Measurements from ENCODE around the gene IMPDH1. TPM values are rescaled to one million over a fixed set of nuclear protein-coding genes. Genes with fewer than 3 reads are reported as not detected.

The IMPDH1 gene
- total RNA-seq, 3 donors from 2014 or later (not counting 1 experiment from before 2014, with no cell fraction given), result 77.8 to 94.1 (median 89.6) TPM

- H3K36me3 Mint-ChIP-seq, result no peaks in the 10 kb centered on the region
- Histone ChIP-seq H3K9me3 (ENCODE audit: control insufficient read depth, insufficient read depth, low read length) (no peaks in the 10 kb centered on the region), H3K36me3 (ENCODE audit: control insufficient read depth, insufficient read depth, low read length) (no peaks in the 10 kb centered on the region), H3K27me3 (ENCODE audit: control insufficient read depth, insufficient read depth, low read length) (no peaks in the 10 kb centered on the region), H3K4me1 (ENCODE audit: control insufficient read depth, insufficient read depth, low read length) (peaks cover 36% of the 10 kb centered on the region), H3K27ac (ENCODE audit: low read length) (peak overlapping the region; percentile 87), H3K4me3 (ENCODE audit: low read length) (no peak overlapping the region)
- H3K4me3 Mint-ChIP-seq, result peak overlapping the region; percentile 2
- intact Hi-C loops (cut with micrococcal nuclease), result no loop called here
- H3K9me3 Mint-ChIP-seq, result no peaks in the 10 kb centered on the region
- no CpG with 5 or more reads among the region's 1 CpG for WGBS (ENCODE audit: insufficient coverage)
- H3K27ac Mint-ChIP-seq, result peak overlapping the region; percentile 80 to 90
- ATAC-seq (no peak), DNase-seq (no peak)
- peaks cover 0 to 3% of the 10 kb centered on the region in 2 donors for H3K27me3 Mint-ChIP-seq (ENCODE audit: low read depth in 2 of 2)
- H3K4me1 Mint-ChIP-seq, result peaks cover 31 to 45% of the 10 kb centered on the region in 2 donors
- TF ChIP-seq CTCF (IDR thresholded peaks at IDR 0.05), result no peak
Measured at GRCh38 chr7:128422037-128422436, 12.3 kb upstream of the IMPDH1 start.

GRCh38 chr7:128421384-128421783 lies 11.6 kb upstream of the IMPDH1 start:
- Histone ChIP-seq H3K27me3 (ENCODE audit: control insufficient read depth, insufficient read depth, low read length) (no peaks in the 10 kb centered on the region), H3K36me3 (ENCODE audit: control insufficient read depth, insufficient read depth, low read length) (no peaks in the 10 kb centered on the region), H3K27ac (ENCODE audit: low read length) (peak overlapping the region; percentile 31), H3K4me1 (ENCODE audit: control insufficient read depth, insufficient read depth, low read length) (peaks cover 36% of the 10 kb centered on the region), H3K4me3 (ENCODE audit: low read length) (no peak overlapping the region), H3K9me3 (ENCODE audit: control insufficient read depth, insufficient read depth, low read length) (no peaks in the 10 kb centered on the region)
- ATAC-seq (no peak), DNase-seq (no peak)
- 50% methylated on average over 1 of the region's 1 CpG for WGBS (ENCODE audit: insufficient coverage)
- intact Hi-C loops (cut with micrococcal nuclease), result no loop called here
- H3K27ac Mint-ChIP-seq, result peak overlapping the region in 1 of 2 donors; percentile 90
- TF ChIP-seq CTCF (IDR thresholded peaks at IDR 0.05), result no peak
- H3K4me3 Mint-ChIP-seq, result no peak overlapping the region
- no peaks in the 10 kb centered on the region for H3K9me3 Mint-ChIP-seq
- H3K4me1 Mint-ChIP-seq, result peaks cover 31 to 45% of the 10 kb centered on the region in 2 donors
- peaks cover 0 to 3% of the 10 kb centered on the region in 2 donors for H3K27me3 Mint-ChIP-seq (ENCODE audit: low read depth in 2 of 2)
- no peaks in the 10 kb centered on the region for H3K36me3 Mint-ChIP-seq

GRCh38 chr7:128420773-128421172 lies 11.0 kb upstream of the IMPDH1 start:
- intact Hi-C loops (cut with micrococcal nuclease), result no loop called here
- no peak for TF ChIP-seq CTCF (IDR thresholded peaks at IDR 0.05)
- Histone ChIP-seq H3K27ac (ENCODE audit: low read length) (peak overlapping the region; percentile 31), H3K4me1 (ENCODE audit: control insufficient read depth, insufficient read depth, low read length) (peaks cover 36% of the 10 kb centered on the region), H3K36me3 (ENCODE audit: control insufficient read depth, insufficient read depth, low read length) (no peaks in the 10 kb centered on the region), H3K4me3 (ENCODE audit: low read length) (no peak overlapping the region), H3K9me3 (ENCODE audit: control insufficient read depth, insufficient read depth, low read length) (no peaks in the 10 kb centered on the region), H3K27me3 (ENCODE audit: control insufficient read depth, insufficient read depth, low read length) (no peaks in the 10 kb centered on the region)
- peak overlapping the region in 1 of 2 donors; percentile 90 for H3K27ac Mint-ChIP-seq
- H3K36me3 Mint-ChIP-seq, result no peaks in the 10 kb centered on the region
- H3K27me3 Mint-ChIP-seq (ENCODE audit: low read depth in 2 of 2), result peaks cover 0 to 3% of the 10 kb centered on the region in 2 donors
- peaks cover 31 to 45% of the 10 kb centered on the region in 2 donors for H3K4me1 Mint-ChIP-seq
- ATAC-seq, result no peak
- 42% methylated on average over 1 of the region's 1 CpG for WGBS (ENCODE audit: insufficient coverage)
- DNase-seq, result no peak
- H3K4me3 Mint-ChIP-seq, result peak overlapping the region; percentile 35
- no peaks in the 10 kb centered on the region for H3K9me3 Mint-ChIP-seq

GRCh38 chr7:128419257-128419656 lies 9.5 kb upstream of the IMPDH1 start:
- Histone ChIP-seq H3K4me1 (ENCODE audit: control insufficient read depth, insufficient read depth, low read length) (peaks cover 36% of the 10 kb centered on the region), H3K27me3 (ENCODE audit: control insufficient read depth, insufficient read depth, low read length) (no peaks in the 10 kb centered on the region), H3K27ac (ENCODE audit: low read length) (no peak overlapping the region), H3K9me3 (ENCODE audit: control insufficient read depth, insufficient read depth, low read length) (no peaks in the 10 kb centered on the region), H3K36me3 (ENCODE audit: control insufficient read depth, insufficient read depth, low read length) (no peaks in the 10 kb centered on the region), H3K4me3 (ENCODE audit: low read length) (no peak overlapping the region)
- Mint-ChIP-seq H3K9me3 (no peaks in the 10 kb centered on the region), H3K36me3 (no peaks in the 10 kb centered on the region), H3K27me3 (ENCODE audit: low read depth in 2 of 2) (peaks cover 0 to 3% of the 10 kb centered on the region in 2 donors), H3K4me3 (no peak overlapping the region), H3K4me1 (peaks cover 31 to 45% of the 10 kb centered on the region in 2 donors), H3K27ac (no peak overlapping the region)
- DNase-seq, result no peak
- intact Hi-C loops (cut with micrococcal nuclease), result no loop called here
- no peak for TF ChIP-seq CTCF (IDR thresholded peaks at IDR 0.05)
- WGBS (ENCODE audit: insufficient coverage), result 97% methylated on average over 7 of the region's 7 CpGs
- ATAC-seq, result no peak
